ENCODE results near the gene ATP6V1G2.

The ATP6V1G2 gene

GRCh38 chr6:31548544-31548873 is 2.1 kb upstream of the ATP6V1G2 start:
- DNase-seq (ENCODE audit: low read depth in 2 of 2): no peak

DNA sequence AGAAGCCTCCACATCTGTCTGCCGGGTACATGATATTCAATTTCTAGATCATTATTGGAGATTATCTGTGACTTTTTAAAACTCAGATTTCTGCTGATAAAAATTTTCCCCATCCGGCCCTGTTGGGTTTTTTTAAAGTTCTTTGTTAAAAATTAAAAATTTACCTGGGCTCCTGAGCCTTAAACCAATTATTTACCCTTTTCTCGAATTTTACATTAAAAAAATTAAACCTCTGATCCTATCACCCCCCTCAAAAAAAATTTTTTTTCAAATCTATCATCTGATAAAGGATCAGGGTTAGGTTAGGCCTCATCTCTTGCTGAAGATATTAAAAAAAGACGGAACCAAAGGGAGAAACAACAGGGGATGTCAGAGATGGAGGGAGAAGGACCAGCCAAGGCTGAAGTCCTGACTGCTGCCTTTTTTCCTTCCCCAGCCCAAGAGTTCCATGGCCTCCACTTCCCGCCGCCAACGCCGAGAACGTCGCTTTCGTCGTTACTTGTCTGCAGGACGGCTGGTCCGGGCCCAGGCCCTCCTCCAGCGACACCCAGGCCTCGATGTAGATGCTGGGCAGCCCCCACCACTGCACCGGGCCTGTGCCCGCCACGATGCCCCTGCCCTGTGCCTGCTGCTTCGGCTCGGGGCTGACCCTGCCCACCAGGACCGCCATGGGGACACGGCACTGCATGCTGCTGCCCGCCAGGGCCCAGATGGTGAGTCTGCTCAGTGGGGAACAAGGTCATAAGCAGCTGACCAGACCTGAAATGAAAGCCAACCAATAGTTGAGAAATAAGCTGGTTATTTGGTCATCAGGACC is 1.5 kb upstream of the ATP6V1G2 start:
- no peak for DNase-seq (ENCODE audit: low read depth in 2 of 2)

- DNase-seq (ENCODE audit: low read depth in 2 of 2): peak; percentile 82 to 85
Measured at GRCh38 chr6:31546958-31547726, 734 bp upstream of the ATP6V1G2 start, which contains the start of gene NFKBIL1. TSS of gene NFKBIL1 (plus strand) at chr6:31547608. CDS start at chr6:31547695, 87 bp downstream.

- DNase-seq (ENCODE audit: low read depth in 2 of 2): no peak
Measured at GRCh38 chr6:31545291-31545690, 1.1 kb downstream of the ATP6V1G2 start.

DNA sequence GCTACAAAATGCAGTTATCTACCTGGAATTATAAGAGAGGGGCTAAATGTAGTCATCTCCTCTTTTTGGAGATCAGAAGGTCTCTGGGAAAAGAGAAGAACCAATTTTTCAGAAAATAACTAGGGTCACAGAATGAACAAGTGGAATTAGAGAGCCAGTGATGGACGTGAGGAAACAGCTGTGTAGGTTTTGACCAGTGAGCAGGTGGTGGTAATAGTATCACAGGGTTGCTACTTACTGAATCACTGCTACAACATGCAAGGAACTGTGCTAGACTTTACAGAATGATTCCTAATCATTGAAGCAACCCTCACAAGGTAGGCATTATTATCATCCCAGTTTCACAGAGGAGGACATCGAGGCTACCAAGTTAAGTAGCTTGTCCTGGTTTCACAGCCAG is 1.7 kb downstream of the ATP6V1G2 start:
- no peak for DNase-seq (ENCODE audit: low read depth in 2 of 2)

- DNase-seq (ENCODE audit: low read depth in 2 of 2): no peak
Measured at GRCh38 chr6:31543639-31544038, 2.8 kb downstream of the ATP6V1G2 start.

- peak; percentile 83 to 89 for DNase-seq (ENCODE audit: low read depth in 2 of 2)
Measured at GRCh38 chr6:31541658-31542521, 4.5 kb downstream of the ATP6V1G2 start, which contains the start of gene DDX39B. TSS of gene DDX39B (minus strand) at chr6:31542003. CDS start at chr6:31540532, 1,471 bp downstream.

GRCh38 chr6:31541059-31541657 is 5.2 kb downstream of the ATP6V1G2 start:
- DNase-seq (ENCODE audit: low read depth in 2 of 2): peak; percentile 33 to 40

DNA sequence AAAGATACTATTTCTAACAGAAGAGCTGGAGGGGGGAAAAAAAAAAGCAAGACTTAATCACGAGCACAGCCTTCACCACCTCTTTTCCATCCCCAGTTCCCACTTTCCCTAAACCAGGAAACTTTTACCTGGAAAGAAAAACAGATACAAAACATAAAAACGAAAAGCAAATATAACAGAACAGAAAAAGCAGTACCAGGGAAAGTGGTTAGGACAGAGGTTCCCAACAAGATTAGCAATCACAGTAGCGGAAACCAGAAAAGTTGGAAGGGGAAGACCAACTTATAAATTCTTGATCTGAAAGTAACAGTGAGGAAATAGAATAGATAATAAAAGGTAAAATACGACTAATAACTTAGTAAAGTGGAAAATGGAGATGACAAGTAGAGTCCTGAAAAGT is 5.8 kb downstream of the ATP6V1G2 start:
- DNase-seq (ENCODE audit: low read depth in 2 of 2): no peak

DNA sequence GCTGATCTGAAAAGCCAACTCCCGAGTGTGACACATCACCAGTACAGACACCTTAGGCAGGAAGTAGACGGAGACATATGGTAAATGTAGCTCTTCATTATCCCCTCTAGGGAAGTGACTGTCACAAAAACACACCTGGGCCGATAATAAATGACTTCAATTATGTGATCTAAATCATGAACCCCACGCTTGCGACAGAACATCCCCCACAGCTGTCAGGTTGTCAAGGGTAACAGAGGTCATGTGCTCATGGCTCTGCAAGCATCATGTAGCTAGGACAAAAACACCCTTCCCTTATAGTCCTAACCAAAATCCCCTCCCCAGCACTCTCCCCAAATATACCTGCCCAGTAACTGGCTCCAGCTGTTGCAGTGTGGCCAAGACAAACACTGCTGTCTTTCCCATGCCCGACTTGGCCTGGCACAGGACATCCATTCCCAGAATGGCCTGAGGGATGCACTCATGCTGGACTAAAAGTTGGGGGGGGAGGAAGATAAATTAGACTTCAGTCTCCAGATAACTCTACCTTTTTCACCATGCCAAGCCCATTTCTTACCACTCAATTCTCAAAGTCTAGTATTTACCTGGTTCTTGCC is 7.5 kb downstream of the ATP6V1G2 start:
- DNase-seq (ENCODE audit: low read depth in 2 of 2): no peak

- no peak for DNase-seq (ENCODE audit: low read depth in 2 of 2)
Measured at GRCh38 chr6:31535538-31536324, 10.7 kb downstream of the ATP6V1G2 start.

GRCh38 chr6:31534521-31535040 is 11.8 kb downstream of the ATP6V1G2 start:
- no peak for DNase-seq (ENCODE audit: low read depth in 2 of 2)

GRCh38 chr6:31534011-31534410 is 12.4 kb downstream of the ATP6V1G2 start:
- DNase-seq (ENCODE audit: low read depth in 2 of 2): no peak

- no peak for DNase-seq (ENCODE audit: low read depth in 2 of 2)
Measured at GRCh38 chr6:31533455-31533841, 13.0 kb downstream of the ATP6V1G2 start.

DNA sequence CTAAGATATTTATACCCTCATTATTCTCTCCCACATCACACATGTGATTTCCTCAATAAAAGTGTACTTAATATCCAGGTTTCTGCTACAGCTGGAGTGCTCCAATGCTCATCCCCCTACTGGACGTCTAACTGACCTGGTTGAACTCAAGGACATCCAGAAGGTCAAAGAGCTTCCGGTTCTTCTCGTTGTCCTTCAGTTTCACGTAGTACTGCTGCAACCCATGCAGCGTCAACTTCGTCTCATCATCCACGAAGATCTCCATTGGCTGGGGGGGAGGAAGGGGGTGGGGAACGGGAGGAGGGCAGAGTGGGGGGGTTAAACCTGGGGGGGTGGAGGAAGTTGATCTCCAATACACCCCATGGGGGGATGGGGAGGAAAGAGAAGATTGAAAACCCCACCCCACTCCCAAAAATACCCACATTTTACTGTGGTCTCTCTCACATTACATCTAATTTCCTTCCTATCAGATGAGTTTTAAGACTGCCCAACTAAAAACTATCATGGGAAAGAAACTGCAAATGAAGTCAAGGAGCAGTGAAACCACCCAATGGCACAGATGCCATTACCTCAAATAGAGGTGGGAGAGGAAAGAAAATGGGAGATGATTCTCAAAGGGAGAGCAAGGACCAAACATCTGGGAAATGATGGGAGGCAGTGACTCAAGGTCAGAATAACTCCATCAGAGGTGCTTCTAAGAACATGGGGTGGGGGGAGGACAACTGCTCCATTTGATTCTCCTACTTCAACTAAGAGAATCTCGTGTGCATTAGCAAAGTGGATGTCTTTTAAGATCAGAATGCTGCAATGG is 13.6 kb downstream of the ATP6V1G2 start:
- no peak for DNase-seq (ENCODE audit: low read depth in 2 of 2)

DNA sequence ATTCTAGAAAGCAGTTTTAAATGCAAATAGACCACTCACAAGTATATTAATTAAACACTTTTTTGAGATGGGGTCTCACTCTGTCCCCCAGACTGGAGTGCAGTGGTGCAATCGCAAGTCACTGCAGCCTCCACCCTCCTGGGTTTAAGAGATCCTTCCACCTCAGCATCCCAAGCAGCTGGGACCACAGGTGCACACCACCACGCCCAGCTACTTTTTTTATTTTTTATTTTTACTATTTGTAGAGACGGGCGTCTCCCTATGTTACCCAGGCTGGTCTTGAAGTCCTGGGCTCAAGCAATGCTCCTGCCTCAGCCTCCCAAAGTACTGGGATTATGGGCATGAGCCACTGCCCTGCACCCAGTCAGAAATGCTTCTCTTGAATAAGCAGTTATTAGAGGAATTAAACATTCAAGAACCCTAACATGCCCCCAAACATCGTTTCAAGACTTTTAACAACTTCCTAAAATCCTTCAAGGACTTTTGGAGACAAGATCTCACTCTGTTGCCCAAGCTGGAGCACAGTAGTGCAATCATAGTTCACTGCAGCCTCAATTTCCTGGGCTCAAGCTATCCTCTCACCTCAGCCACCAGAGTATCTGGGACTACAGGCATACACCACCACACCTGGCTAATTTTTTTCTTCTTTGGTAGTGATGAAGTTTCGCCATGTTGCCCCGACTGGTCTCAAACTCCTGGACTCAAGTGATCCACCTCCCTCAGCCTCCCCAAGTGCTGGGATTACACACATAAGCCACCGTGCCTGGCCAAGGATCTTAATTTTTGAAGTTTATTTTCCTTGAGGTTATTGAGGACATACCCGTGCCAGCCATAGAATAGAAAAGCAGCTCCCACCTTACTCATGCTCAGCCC is 14.4 kb downstream of the ATP6V1G2 start:
- no peak for DNase-seq (ENCODE audit: low read depth in 2 of 2)

DNA sequence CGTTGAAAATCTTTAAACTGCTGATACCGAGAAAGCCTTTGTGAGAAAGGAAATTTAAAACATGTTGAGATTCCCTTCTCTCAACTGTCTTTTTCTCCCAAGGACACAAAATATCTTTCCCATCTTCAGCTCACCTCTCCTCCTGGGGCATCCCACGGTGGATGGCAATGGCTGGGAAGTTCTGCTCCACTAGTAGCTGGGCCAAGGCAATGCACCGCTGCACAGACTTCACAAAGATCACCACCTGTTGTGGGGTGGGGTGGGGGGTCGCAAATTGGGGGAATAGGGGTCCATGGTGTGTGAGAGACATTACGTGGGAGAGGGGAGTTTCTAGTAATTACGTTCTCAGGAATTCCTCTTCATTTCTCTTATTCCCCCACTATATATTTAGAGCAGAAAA is 15.2 kb downstream of the ATP6V1G2 start:
- DNase-seq (ENCODE audit: low read depth in 2 of 2): no peak

GRCh38 chr6:31530659-31531058 is 15.7 kb downstream of the ATP6V1G2 start:
- no peak for DNase-seq (ENCODE audit: low read depth in 2 of 2)

Data from stimulated activated CD4-positive, alpha-beta T cell treated with anti-CD3 and anti-CD28 coated beads, Interleukin-1b, Interleukin-23, amount 100 ng/mL, for 4 hours (primary cell).